Stimulated activated CD8-positive, alpha-beta memory T cell treated with anti-CD3 and anti-CD28 coated beads, Interleukin-4, amount 100 ng/mL, for 24 hours (primary cell): Measurements from ENCODE around the gene ZNF780B.
A peak's percentile ranks its signal among the peaks of the same experiment; 100 is the strongest.
"Not testable (repeated sequence)": the region's sequence is repeated elsewhere in the genome, so short reads cannot be mapped to it uniquely, and the experiment has no call there.

ENCODE experiments used
- DNase-seq: peaks from one replicate; pipeline ENCODE4 v3.0.0-alpha.2; 2020; ENCODE audit warnings: low read depth

The ZNF780B gene

DNA sequence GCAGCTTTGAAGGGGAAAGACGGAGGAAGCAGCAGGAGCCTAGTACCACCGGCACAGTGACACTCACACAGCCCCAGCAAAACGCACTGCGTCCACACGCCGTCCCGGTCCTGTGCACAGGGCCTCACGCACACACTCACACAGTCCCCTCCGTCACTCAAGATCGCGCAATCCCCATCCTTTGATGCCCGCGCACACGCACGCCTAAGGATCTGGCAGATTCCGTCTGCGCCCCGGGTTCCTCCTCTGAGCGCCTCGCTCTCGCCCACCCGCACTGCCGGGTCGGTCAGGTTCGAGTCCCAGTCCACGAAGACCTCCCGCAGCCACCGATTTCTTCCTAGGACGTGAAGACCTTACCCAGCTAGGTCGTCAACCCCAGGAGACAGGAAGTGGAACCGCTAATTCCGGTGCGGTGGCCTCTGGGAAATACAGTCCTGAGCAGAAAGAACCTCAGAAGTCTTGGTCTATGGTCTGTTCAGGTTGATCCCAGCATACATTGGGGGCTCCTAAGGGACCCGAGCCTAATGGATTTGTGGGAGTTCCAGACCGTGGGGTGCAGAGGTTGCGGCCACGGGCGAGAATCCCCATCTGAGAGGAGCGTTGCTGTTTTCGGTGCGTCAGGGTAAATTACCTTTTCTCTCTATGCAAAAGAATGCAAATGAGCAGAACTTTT lies at the start of gene ZNF780B:
Gene ZNF780B, minus strand, starts transcription at position 400 of the 673 bp plus-strand sequence. CDS start 5,899 bp downstream, outside the sequence.
- DNase-seq: peak; percentile 51

GRCh38 chr19:40104754-40105153 lies 48.7 kb upstream of the ZNF780B start:
- no peak for DNase-seq

DNA sequence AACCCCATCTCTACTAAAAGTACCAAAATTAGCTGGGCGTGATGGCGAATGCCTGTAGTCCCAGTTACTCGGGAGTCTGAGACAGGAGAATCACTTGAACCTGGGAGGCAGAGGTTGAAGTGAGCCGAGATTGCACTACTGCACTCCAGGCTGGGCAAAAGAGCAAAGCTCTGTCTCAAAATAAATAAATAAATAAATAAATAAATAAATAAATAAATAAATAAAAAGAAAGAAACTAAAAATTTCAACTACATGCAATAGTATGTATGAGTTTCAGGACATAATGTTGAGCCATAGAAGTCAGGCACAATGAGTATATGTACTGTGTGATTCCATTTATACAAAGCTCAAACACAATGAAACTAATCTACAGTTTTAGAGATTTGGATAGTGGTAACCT lies 47.6 kb upstream of the ZNF780B start:
- no peak for DNase-seq

DNA sequence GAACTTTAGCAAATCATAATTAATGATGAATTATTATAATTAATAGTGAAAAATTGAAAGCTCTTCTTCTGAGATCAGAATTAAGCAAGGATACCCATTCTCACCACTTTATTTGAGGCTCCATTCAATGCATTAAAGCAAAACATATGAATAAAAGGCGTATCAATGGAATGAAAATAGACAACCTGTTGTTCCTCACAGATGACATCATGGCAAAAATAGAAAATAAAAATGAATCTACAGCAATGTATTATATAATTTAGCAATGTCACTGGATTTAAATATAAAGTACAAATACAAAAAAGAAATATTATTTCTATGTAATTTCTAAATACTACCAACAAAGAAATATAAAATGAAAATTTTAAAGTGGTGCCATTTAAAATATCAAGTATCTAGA lies 45.8 kb upstream of the ZNF780B start:
- no peak for DNase-seq

DNA sequence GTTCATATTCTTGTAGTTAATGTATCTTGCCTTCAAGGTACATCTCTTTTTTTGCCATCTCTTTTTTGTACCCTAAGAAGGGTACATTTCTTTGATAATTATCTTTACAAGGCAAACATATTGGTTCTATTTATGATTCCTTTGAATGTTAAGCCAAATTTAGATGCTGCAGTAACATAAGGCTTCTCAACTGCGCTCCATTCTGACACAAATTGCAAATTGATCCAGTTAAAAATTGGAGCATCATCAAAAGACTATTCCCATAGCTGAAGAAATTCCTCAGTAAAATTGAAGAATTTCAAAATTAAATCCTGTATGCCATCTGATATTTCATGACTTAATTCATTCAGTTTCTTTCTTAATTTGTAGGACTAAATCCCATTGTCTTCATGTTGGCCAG lies 37.4 kb upstream of the ZNF780B start:
- DNase-seq: no peak

DNA sequence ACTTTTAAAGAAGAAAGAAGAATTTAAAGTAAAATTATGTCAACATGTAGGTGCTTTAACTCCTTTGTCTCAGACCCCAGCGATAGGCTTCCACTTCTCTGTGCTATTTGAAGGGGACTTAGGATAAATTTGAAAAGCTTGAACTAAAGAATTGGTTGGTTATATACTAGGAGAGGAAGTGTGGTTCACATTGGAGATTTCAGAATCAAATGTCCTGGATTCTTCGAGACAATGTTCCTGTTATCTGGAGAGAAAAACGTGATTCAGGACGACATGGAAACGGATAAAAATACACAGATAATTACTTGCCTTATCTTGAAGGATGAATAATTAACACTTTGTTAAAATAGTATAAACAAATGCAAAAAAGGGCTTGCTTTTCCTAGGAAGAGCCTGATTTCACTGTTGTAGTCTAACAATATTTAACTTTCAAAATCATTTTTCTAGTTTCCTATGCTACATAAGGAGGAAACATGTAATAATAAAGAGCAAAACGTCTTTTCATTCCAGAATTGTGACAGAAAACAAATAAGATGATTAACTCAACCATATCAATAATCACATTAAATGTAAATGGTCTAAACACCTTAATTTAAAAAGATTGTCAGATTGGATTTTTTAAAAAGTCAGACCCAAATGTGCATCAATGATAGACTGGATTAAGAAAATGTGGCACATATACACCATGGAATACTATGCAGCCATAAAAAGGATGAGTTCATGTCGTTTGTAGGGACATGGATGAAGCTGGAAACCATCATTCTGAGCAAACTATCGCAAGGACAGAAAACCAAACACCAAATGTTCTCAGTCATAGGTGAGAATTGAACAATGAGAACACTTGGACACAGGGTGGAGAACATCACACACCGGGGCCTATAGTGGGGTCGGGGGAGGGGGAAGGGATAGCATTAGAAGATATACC lies 35.4 kb upstream of the ZNF780B start:
- DNase-seq: no peak

- DNase-seq: peak; percentile 66
Measured at GRCh38 chr19:40090241-40091204, 34.5 kb upstream of the ZNF780B start, which contains the start of gene ZNF780A. Gene ZNF780A (minus strand): TSS chr19:40090943. CDS start chr19:40084753, 6,190 bp downstream.

- no peak for DNase-seq
Measured at GRCh38 chr19:40089462-40089861, 33.4 kb upstream of the ZNF780B start.

- no peak for DNase-seq
Measured at GRCh38 chr19:40088299-40089047, 32.4 kb upstream of the ZNF780B start.

DNA sequence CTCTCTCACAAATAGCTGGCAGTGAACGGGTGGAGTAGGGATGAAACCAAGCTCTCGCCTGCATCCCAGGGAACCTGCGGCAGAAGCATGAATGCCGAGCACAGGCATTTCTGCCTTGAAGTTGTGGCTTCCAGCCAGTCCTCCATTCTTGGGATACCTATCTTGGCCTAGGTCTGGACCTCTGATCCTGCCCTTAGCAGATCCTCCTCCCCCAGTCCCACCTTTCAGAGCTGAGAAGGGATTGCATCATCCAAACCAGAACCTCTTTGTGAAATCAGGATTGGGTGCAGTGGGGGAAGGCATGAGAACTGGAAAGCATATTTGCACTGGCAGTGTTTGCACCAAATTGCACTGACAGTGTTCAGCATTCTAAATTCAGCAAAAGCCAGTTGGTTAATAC lies 28.9 kb upstream of the ZNF780B start:
- DNase-seq: no peak

GRCh38 chr19:40081411-40081810 lies 25.4 kb upstream of the ZNF780B start:
- DNase-seq: no peak

- no peak for DNase-seq
Measured at GRCh38 chr19:40080289-40080688, 24.3 kb upstream of the ZNF780B start.

DNA sequence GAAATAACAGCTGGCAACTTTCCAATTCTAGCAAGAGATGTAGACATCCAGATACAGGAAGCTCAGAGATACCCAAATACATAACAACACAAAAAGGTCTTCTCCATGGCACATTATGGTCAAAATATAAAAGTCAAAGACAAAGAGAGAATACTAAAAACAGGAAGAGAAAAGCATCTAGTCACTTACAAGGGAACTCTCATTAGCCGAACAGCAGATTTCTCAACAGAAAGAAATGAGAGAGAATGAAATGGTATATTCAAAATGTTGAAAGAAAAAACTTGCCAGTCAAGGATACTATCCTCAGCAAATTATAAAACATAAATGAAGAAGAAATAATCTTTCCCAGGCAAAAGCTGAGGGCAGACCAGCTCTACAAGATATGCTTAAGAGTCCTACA lies 22.3 kb upstream of the ZNF780B start:
- DNase-seq: no peak

GRCh38 chr19:40070058-40070457 lies 14.0 kb upstream of the ZNF780B start:
- no peak for DNase-seq

DNA sequence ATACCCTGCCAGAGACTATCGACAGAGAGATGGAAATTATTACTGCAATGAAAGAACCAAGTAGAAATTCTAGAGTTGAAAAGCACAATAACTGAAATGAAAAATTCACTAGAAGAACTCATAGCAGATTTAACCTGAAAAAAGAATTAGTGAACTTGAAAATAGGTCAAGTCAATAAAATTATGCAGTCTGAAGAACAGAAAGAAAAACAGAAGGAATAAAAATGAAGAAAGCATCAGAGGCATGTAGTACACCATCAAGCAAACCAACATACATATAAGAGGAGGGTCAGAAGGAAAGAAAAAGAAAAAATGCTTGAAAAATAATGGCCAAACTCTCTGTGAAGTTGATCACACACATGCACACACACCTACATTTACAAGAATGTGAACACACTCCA lies 3.6 kb upstream of the ZNF780B start:
- DNase-seq: no peak

DNA sequence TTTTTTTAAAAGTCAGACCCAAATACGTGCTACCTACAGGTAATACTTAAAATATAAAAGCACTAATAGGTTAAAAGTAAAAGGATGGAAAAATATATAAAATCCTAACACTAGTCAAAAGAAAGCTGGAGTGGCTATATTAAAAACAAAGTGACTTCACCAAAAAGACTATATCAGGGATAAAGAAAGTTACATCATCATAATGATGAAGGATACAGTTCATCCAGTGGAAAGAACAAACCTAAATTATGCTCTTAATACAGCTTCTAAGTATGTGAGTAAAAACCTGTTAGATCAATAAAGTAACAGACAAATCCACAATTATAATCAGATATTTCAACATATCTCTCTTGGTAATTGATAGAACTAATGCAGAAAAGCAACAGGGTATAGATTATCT lies 1.1 kb upstream of the ZNF780B start:
- no peak for DNase-seq

GRCh38 chr19:40056505-40056904 lies 474 bp upstream of the ZNF780B start:
- no peak for DNase-seq

- DNase-seq: no peak
Measured at GRCh38 chr19:40055049-40055448, 982 bp downstream of the ZNF780B start.

DNA sequence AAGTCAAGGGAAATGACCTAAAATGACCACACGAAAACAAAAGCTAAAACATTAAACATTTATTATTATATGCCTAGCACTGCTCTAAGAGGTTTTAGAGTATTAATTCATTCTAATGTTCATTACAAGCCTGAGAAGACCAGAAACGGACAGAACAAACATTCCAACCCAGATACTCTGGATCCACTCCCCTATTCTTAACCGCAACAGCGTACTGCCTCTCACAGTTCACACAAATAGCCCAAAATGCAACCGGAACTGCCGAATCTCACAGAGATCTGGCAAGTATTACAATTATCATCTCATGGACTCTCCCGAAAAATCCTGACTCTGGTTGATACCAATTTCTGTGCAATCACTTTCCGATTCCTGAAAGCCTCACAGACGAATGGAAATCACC lies 1.4 kb downstream of the ZNF780B start:
- DNase-seq: no peak

- DNase-seq: no peak
Measured at GRCh38 chr19:40053491-40053890, 2.5 kb downstream of the ZNF780B start.

DNA sequence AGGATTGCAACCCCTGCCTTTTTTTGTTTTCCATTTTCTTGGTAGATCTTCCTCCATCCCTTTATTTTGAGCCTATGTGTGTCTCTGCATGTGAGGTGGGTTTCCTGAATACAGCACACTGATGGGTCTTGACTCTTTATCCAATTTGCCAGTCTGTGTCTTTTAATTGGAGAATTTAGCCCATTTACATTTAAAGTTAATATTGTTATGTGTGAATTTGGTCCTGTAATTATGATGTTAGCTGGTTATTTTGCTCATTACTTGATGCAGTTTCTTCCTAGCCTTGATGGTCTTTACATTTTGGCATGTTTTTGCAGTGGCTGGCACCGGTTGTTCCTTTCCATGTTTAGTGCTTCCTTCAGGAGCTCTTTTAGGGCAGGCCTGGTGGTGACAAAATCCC lies 14.3 kb downstream of the ZNF780B start:
- DNase-seq: not testable (repeated sequence)
